Muscle of leg (tissue), 11 donors: Measurements from ENCODE around the gene TEX2. TPM values are rescaled to one million over a fixed set of nuclear protein-coding genes. Genes with fewer than 3 reads are reported as not detected.
"Not testable (repeated sequence)": the region's sequence is repeated elsewhere in the genome, so short reads cannot be mapped to it uniquely, and the experiment has no call there.

ENCODE experiments used
- DNase-seq: peaks from one replicate; pipeline ENCODE4 v3.0.0; 2013
- H3K27ac ChIP-seq: one replicate; pipeline ENCODE4 v1.5.1; 2013; ENCODE audit warnings: mild to moderate bottlenecking, low read length, control low read depth
- H3K27me3 ChIP-seq: one replicate; pipeline ENCODE4 v1.6.1; 2013; ENCODE audit warnings: low read length; ENCODE audit not compliant: control insufficient read depth, insufficient read depth
- H3K36me3 ChIP-seq: one replicate; pipeline ENCODE4 v1.6.1; 2013; ENCODE audit warnings: low read length; ENCODE audit not compliant: control insufficient read depth, insufficient read depth
- H3K4me1 ChIP-seq: one replicate; pipeline ENCODE4 v1.6.1; 2013; ENCODE audit warnings: low read length; ENCODE audit not compliant: control insufficient read depth, insufficient read depth
- H3K4me3 ChIP-seq: one replicate; pipeline ENCODE4 v1.5.1; 2013; ENCODE audit warnings: low read length, control low read depth
- H3K9me3 ChIP-seq: replicated peaks from 2 replicates; pipeline ENCODE4 v1.6.1; 2013; ENCODE audit warnings: low read depth, low read length; ENCODE audit not compliant: control insufficient read depth
- WGBS: methylation state at CpG from one replicate; pipeline ENCODE4 v1.1.5; 2013; ENCODE audit warnings: missing lambda C conversion rate; ENCODE audit not compliant: insufficient coverage; 5-methylcytosine and 5-hydroxymethylcytosine counted together
- polyA plus RNA-seq, 8 donors: library from polyadenylated mRNA; unstranded; fragments of 120-200 nt; gene quantifications; one replicate each; pipeline versions ENCODE4 v1.2.1 to v1.2.3, GENCODE V29; 2013; ENCODE audit warnings: inconsistent platforms in 1 of 8, low replicate concordance in 1 of 8; ENCODE audit not compliant: insufficient read length in 8 of 8, insufficient read depth in 1 of 8
- total RNA-seq: library from RNA; stranded (reverse); fragments of 120-200 nt; gene quantifications from one replicate; pipeline ENCODE4 v1.2.4, GENCODE V29; 2013

The TEX2 gene
- total and polyA plus RNA-seq, 9 donors, result 16.1 to 22.5 (median 19.1) TPM

- no peaks in the 10 kb centered on the region for H3K9me3 ChIP-seq
- H3K4me1 ChIP-seq, result peaks cover 15% of the 10 kb centered on the region
- peak overlapping the region; percentile 72 for H3K27ac ChIP-seq
- H3K36me3 ChIP-seq, result peaks cover 2% of the 10 kb centered on the region
- H3K4me3 ChIP-seq, result no peak overlapping the region
- peak; percentile 91 for DNase-seq
- H3K27me3 ChIP-seq, result no peaks in the 10 kb centered on the region
- 20% methylated on average over 4 of the region's 8 CpGs for WGBS
Measured at GRCh38 chr17:64240741-64241347, 22.2 kb downstream of the TEX2 start.

- Histone ChIP-seq H3K36me3 (peaks cover 2% of the 10 kb centered on the region), H3K4me3 (no peak overlapping the region), H3K4me1 (peaks cover 15% of the 10 kb centered on the region), H3K9me3 (no peaks in the 10 kb centered on the region), H3K27ac (peak overlapping the region; percentile 72), H3K27me3 (no peaks in the 10 kb centered on the region)
- DNase-seq, result no peak
- WGBS, result 67% methylated on average over 1 of the region's 5 CpGs
Measured at GRCh38 chr17:64240261-64240740, 22.8 kb downstream of the TEX2 start.

- DNase-seq, H3K4me3 ChIP-seq, H3K27ac ChIP-seq, H3K36me3 ChIP-seq, H3K9me3 ChIP-seq, H3K27me3 ChIP-seq: not testable (repeated sequence)
- peaks cover 15% of the 10 kb centered on the region for H3K4me1 ChIP-seq
- WGBS, result no CpG with 5 or more reads among the region's 4 CpGs
Measured at GRCh38 chr17:64238449-64238848, 24.6 kb downstream of the TEX2 start.

- Histone ChIP-seq H3K4me3 (no peak overlapping the region), H3K4me1 (peaks cover 15% of the 10 kb centered on the region), H3K36me3 (peaks cover 2% of the 10 kb centered on the region), H3K27me3 (no peaks in the 10 kb centered on the region), H3K9me3 (no peaks in the 10 kb centered on the region), H3K27ac (no peak overlapping the region)
- DNase-seq, result no peak
- 66% methylated on average over 8 of the region's 9 CpGs for WGBS
Measured at GRCh38 chr17:64236827-64237403, 26.1 kb downstream of the TEX2 start.

- no peaks in the 10 kb centered on the region for H3K27me3 ChIP-seq
- H3K9me3 ChIP-seq, result no peaks in the 10 kb centered on the region
- no peak overlapping the region for H3K27ac ChIP-seq
- no peak for DNase-seq
- 94% methylated on average over 5 of the region's 6 CpGs for WGBS
- no peak overlapping the region for H3K4me3 ChIP-seq
- H3K4me1 ChIP-seq, result peaks cover 6% of the 10 kb centered on the region
- H3K36me3 ChIP-seq, result peaks cover 2% of the 10 kb centered on the region
Measured at GRCh38 chr17:64234961-64235360, 28.1 kb downstream of the TEX2 start.

- Histone ChIP-seq H3K27me3 (no peaks in the 10 kb centered on the region), H3K36me3 (peaks cover 2% of the 10 kb centered on the region), H3K4me1 (peaks cover 6% of the 10 kb centered on the region), H3K4me3 (no peak overlapping the region), H3K9me3 (no peaks in the 10 kb centered on the region), H3K27ac (no peak overlapping the region)
- WGBS, result no CpG with 5 or more reads among the region's 2 CpGs
- DNase-seq, result no peak
Measured at GRCh38 chr17:64232466-64233262, 30.4 kb downstream of the TEX2 start.

GRCh38 chr17:64231567-64232141 lies 31.4 kb downstream of the TEX2 start:
- H3K4me1 ChIP-seq, result peaks cover 6% of the 10 kb centered on the region

GRCh38 chr17:64230791-64231408 lies 32.2 kb downstream of the TEX2 start:
- no CpG with 5 or more reads among the region's 1 CpG for WGBS
- no peaks in the 10 kb centered on the region for H3K27me3 ChIP-seq
- peak; percentile 63 for DNase-seq
- H3K27ac ChIP-seq, result no peak overlapping the region
- peaks cover 6% of the 10 kb centered on the region for H3K4me1 ChIP-seq
- H3K4me3 ChIP-seq, result no peak overlapping the region
- no peaks in the 10 kb centered on the region for H3K9me3 ChIP-seq
- H3K36me3 ChIP-seq, result no peaks in the 10 kb centered on the region

More at GRCh38 chr17:64231567-64232141, 31.4 kb downstream of the TEX2 start:
- Histone ChIP-seq H3K9me3 (no peaks in the 10 kb centered on the region), H3K36me3 (no peaks in the 10 kb centered on the region), H3K27me3 (no peaks in the 10 kb centered on the region), H3K27ac (no peak overlapping the region), H3K4me3 (no peak overlapping the region)
- no peak for DNase-seq
- WGBS, result 67% methylated on average over 3 of the region's 6 CpGs

- Histone ChIP-seq H3K9me3 (no peaks in the 10 kb centered on the region), H3K36me3 (no peaks in the 10 kb centered on the region), H3K4me3 (no peak overlapping the region), H3K4me1 (peaks cover 6% of the 10 kb centered on the region), H3K27me3 (no peaks in the 10 kb centered on the region), H3K27ac (no peak overlapping the region)
- no peak for DNase-seq
- 68% methylated on average over 6 of the region's 8 CpGs for WGBS
Measured at GRCh38 chr17:64229815-64230728, 33.0 kb downstream of the TEX2 start.
